ENCODE data around the gene PROC.

- TF ChIP-seq CTCF (IDR thresholded peaks at IDR 0.05) (no peak), POLR2AphosphoS5 (IDR thresholded peaks at IDR 0.05) (no peak), POLR2A (IDR thresholded peaks at IDR 0.05) (no peak)
These were observed 39.5 kb upstream of the PROC start for GRCh38 chr2:127378720-127379119.
